Measurements from ENCODE around the gene ARHGAP9.

Gene ARHGAP9

GRCh38 chr12:57459055-57459749 is 20.5 kb downstream of the ARHGAP9 start:
- no peak for FAIRE-seq
- peak; percentile 97 for TF ChIP-seq CTCF (IDR thresholded peaks at IDR 0.05; ENCODE audit: insufficient read depth, missing control alignments)

GRCh38 chr12:57458665-57459054 is 21.0 kb downstream of the ARHGAP9 start:
- no peak for DNase-seq (ENCODE audit: insufficient read length, low spot score)
- no peak for FAIRE-seq
- no peak for TF ChIP-seq CTCF (IDR thresholded peaks at IDR 0.05; ENCODE audit: insufficient read depth, missing control alignments)

More at GRCh38 chr12:57459055-57459749, 20.5 kb downstream of the ARHGAP9 start:
- peak; percentile 72 for DNase-seq (ENCODE audit: insufficient read length, low spot score)

GRCh38 chr12:57456737-57457490 is 22.8 kb downstream of the ARHGAP9 start:
- no peak for DNase-seq (ENCODE audit: insufficient read length, low spot score)
- no peak for FAIRE-seq
- TF ChIP-seq CTCF (IDR thresholded peaks at IDR 0.05; ENCODE audit: insufficient read depth, missing control alignments), result no peak

GRCh38 chr12:57456145-57456700 is 23.4 kb downstream of the ARHGAP9 start:
- no peak for FAIRE-seq
- no peak for DNase-seq (ENCODE audit: insufficient read length, low spot score)
- TF ChIP-seq CTCF (IDR thresholded peaks at IDR 0.05; ENCODE audit: insufficient read depth, missing control alignments), result peak; percentile 79

- DNase-seq (ENCODE audit: insufficient read length, low spot score) (no peak), FAIRE-seq (no peak)
- no peak for TF ChIP-seq CTCF (IDR thresholded peaks at IDR 0.05; ENCODE audit: insufficient read depth, missing control alignments)
Observed at GRCh38 chr12:57455374-57456144, 24.1 kb downstream of the ARHGAP9 start.

- FAIRE-seq, result no peak
- DNase-seq (ENCODE audit: insufficient read length, low spot score), result no peak
Observed at GRCh38 chr12:57454566-57455373, 24.9 kb downstream of the ARHGAP9 start, which contains the start of gene INHBE. Gene INHBE (plus strand): TSS chr12:57455307. CDS start chr12:57455537, 230 bp downstream.

More at GRCh38 chr12:57454566-57455373, 24.9 kb downstream of the ARHGAP9 start, which contains the start of gene INHBE:
- no peak for TF ChIP-seq CTCF (IDR thresholded peaks at IDR 0.05; ENCODE audit: insufficient read depth, missing control alignments)

All from D721Med (cell line).